HG02571 (cell line): ENCODE data around the gene MYDGF.

ENCODE experiments used
- ATAC-seq: cut with Tn5 transposase; IDR thresholded peaks from one replicate; pipeline ENCODE4 v1.9.1; 2021; ENCODE audit warnings: mild to moderate bottlenecking, moderate library complexity; ENCODE audit not compliant: unreplicated experiment

MYDGF gene

GRCh38 chr19:4619668-4620294 is 50.4 kb downstream of the MYDGF start:
- no peak for ATAC-seq

GRCh38 chr19:4618019-4618418 is 52.1 kb downstream of the MYDGF start:
- ATAC-seq: no peak

GRCh38 chr19:4613254-4613751 is 56.8 kb downstream of the MYDGF start:
- no peak for ATAC-seq

- no peak for ATAC-seq
Observed at GRCh38 chr19:4609878-4610511, 60.1 kb downstream of the MYDGF start.
